Fibroblast of peridontal ligament (primary cell): ENCODE results near the gene UNC13B.
A peak's percentile ranks its signal among the peaks of the same experiment; 100 is the strongest.

Experiments used
- DNase-seq: peaks from one replicate; pipeline ENCODE4 v3.0.0-alpha.2; 2010; ENCODE audit errors: extremely low read depth

Gene UNC13B

GRCh38 chr9:35335164-35335563 lies 173.4 kb downstream of the UNC13B start:
- DNase-seq = no peak

DNA sequence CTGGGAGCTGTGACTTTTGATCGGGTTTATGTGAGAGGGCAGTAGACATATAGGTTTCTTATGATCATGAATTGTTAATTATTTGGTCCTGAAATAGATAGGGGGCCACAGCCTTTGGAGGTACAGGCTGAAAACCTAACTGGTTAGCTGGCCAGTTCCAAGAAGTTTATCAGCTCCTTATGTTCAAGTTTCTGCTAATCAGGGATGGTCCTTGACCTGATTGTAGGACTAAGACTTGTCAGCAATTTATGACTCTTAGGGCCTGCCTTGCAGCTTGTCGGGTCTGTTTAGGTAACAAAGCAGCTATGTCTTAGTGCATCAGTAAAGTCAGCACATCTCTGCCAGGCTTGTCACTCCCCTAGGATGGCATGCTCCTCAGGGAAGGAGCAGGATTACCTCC lies 176.3 kb downstream of the UNC13B start:
- DNase-seq = no peak

GRCh38 chr9:35338561-35339274 lies 176.9 kb downstream of the UNC13B start:
- DNase-seq = no peak

- no peak for DNase-seq
These were observed 178.2 kb downstream of the UNC13B start for GRCh38 chr9:35340046-35340445.

DNA sequence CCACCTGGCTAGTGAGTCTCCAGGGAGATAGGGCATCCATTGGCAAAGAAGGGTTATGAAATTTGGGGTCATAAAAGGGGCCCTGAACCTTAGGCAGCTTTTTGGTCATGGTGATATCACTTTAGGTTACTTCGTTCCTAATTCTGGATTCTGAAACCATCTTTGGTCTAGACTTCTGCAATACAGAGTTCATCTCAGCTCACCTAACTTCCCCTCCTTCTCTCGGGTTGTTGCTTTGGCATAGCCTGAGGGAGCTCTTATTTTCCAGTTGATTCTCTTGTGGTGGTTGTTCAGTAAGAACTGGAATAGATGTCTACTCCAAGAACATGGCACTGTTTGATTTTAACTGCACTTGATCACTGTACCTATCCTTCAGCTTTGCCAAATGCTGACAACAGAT lies 179.2 kb downstream of the UNC13B start:
- no peak for DNase-seq

DNA sequence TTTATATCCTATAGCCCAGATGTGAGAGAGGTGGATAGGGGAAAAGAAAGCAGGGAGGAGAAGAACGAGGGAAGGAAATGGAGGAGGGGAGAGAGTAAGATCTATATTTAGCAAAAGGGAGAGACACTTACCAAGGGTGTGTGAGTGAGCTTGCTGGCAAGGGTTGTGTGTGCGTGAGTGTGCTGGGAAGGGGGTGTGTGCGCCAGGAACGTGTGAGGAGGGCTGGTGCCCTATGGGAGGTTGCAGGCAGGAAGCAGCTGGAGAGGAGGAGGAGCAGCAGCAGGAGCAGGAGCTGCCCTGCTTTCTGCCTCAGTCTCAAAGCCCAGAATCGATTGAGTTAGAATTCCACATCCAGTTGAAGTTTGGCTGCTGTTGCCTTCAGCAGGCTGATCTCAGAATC lies 179.8 kb downstream of the UNC13B start:
- peak; percentile 87 for DNase-seq

DNA sequence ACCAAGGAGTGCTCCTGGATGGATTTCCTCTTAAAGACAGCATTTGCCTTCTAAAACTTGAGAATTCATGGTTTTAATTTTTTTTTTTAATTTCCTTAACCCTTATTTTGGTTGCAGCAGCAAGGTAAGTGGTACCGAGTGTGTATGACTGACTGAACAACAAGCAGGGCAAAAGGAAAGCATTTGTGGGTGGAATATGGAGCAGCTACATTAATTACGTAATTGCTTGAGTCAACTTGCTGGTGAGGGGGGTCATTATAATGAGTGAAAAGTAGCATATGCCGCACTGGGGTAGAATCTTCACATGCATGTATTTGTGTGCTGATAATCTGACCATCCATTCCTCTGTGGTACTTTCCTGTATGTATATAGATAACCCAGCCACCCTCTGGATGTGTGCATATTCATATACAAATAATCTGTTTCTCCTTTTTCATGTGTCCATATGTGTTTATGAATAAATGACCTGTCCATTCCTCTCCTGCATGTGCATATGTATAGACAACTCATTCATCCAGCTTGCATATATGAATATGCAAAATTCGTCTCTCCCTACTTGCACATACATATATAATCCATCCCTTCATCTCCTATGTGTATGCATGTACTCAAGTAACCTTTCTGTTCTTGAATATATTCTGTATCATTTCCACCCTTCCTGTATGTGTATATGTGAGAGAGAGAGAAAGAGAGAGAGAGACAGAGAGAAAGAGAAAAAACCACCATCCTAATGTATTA lies 180.6 kb downstream of the UNC13B start:
- DNase-seq = peak; percentile 29

GRCh38 chr9:35348109-35348508 lies 186.3 kb downstream of the UNC13B start:
- no peak for DNase-seq

- peak; percentile 30 for DNase-seq
These were observed 187.6 kb downstream of the UNC13B start for GRCh38 chr9:35349287-35349990.

DNA sequence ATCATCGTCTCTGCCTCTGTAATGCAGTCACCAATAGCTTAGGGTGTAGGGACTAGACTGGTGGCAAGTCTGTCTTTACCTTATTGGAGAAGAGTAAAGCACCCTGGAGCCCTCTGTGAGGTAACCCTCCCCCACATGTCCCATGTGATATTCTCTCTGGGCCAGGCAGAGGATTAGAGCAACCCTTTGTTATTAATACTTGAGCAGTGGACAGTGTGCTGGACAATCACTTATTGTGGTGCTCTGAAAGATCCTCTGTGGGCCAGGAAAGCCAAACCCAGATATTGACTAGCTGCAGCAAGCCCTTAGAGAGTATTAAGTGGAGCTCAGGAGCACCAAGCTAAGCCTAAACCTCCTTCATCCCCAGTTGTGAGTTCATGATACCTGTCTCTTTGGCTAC lies 188.4 kb downstream of the UNC13B start:
- DNase-seq = no peak

GRCh38 chr9:35350827-35351549 lies 189.2 kb downstream of the UNC13B start:
- DNase-seq = peak; percentile 96

- no peak for DNase-seq
These were observed 192.0 kb downstream of the UNC13B start for GRCh38 chr9:35353731-35354365.

DNA sequence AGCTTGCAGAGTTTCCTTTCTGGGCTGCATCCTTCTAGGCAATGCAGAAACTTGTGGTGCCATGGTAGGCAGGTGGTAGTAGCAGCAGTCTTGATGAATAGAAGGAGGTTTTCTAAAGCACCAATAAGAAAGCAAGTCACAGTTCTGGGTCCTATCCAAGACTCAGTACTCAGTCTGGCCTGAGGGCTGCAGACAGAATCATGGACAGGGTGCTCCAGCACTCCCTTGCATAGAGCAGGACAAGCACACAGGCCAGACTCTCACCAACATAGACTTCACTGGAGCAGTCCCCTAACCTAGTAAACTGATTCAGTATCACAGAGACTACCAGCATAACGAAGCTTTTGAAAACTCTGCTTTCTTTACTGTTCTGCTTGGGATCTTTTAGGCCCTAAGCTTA lies 194.1 kb downstream of the UNC13B start:
- DNase-seq = no peak

- no peak for DNase-seq
These were observed 195.3 kb downstream of the UNC13B start for GRCh38 chr9:35357116-35357515.

- DNase-seq = no peak
These were observed 196.0 kb downstream of the UNC13B start for GRCh38 chr9:35357826-35358225.

GRCh38 chr9:35364817-35365585 lies 203.2 kb downstream of the UNC13B start:
- no peak for DNase-seq

DNA sequence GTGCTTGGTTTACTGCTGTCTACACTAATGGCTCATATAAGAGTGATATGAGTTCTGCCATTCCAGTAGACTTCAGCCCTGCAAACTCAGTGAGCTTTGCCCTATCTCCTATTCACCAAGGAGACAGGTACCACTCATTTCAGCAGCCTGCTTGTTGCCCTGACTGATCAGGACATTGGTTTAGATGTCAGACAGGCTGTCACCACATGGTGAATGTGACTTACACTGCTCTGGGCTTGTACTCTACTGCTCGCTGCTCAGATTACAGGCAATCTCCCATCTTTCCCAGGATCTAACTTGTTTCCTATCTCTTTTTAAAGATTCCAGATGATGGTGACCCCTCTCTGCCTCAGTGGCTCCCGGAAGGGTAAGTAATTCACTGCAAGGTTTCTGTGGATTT lies 204.8 kb downstream of the UNC13B start:
- DNase-seq = no peak

GRCh38 chr9:35367451-35367850 lies 205.6 kb downstream of the UNC13B start:
- DNase-seq = peak; percentile 96

DNA sequence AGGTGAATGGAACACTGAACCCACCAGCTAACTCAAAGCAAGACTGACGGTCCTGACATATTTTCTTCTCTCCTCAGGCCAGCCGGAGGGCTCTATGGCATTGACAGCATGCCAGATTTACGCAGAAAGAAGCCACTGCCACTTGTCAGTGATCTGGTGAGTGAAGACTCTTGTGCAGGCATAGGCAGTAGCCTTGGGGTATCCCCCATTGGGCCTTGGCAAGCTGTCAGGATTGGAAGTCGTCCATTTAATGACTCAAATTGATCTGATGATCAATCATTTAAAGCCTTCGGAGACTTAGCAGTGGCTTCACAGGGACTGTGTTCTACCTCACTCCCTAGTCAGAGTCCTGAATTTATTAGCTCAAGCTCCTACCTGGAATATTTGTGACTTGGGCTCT lies 208.4 kb downstream of the UNC13B start:
- DNase-seq = no peak

DNA sequence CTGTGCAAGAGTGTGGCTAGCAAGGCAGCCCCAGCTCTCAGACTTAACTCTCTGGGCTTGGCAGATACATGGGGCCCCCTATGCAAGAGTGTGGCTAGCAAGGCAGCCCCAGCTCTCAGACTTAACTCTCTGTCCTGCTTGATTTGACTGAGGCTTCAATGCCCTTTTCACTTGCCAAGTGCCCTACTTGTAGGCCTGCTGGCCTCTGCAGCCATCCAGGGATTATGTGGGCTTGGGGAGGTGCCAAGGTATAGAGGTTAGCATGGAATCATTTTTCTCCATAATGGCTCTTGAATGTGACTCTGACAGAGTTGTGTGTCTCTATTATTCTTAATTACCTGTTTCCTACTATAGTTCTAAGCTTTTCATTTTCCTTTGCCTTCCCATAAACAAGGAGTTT lies 212.6 kb downstream of the UNC13B start:
- DNase-seq = no peak

- DNase-seq = no peak
These were observed 213.1 kb downstream of the UNC13B start for GRCh38 chr9:35374910-35375309.
